ENCODE results near the gene ARMH3. TPM values are rescaled to one million over a fixed set of nuclear protein-coding genes. Genes with fewer than 3 reads are reported as not detected.
A peak's percentile ranks its signal among the peaks of the same experiment; 100 is the strongest.

Gene ARMH3
- polyA plus RNA-seq, 1 experiment, result 19.8 TPM

DNA sequence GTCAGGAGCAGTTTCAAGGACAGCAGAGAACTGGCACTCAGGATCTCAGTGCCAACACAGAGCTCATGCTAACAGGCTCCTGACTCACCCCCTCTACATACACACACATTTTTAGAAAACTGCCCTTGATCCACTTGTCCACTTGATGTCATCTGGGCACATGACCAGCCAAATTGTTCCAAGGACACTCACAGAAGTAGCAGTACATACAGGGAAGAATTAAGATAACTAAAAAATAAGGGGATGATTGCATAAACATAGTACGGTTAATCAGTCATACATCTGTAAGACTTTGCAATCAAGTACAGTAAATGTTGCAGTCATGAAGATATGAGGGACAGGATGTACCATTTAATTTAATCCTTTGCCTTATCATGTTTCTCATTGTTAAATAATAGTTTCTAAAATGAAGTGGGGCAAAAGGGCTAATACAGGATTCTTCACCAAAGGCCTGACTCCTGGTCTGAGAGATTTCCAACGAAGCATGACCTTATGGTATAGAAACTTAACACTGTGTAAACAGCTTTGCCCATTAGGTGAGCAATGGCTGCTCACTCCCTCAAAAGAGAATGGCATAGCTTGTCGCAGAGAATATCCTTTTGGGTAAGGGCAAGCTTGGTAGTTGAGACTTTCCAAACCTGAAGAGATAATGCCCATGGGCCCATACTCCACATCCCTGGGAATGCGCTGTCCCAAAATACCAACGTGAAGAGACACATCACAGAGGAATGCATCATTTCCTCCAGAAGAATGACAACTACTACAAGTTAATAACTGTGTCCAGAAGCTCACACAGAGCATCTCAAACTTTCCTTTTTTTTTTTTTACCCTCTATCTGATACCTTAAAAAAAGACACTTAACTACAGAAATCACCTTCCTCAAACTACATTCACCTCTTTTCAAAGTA is 94.1 kb downstream of the ARMH3 start:
- CTCF ChIA-PET, result interaction anchor here (1.0 to 1.7 kb wide), 5 partner anchors 48 to 181 kb away, joined by 3 to 7 read pairs (median 4); no protein-coding TSS in a partner anchor
- Histone ChIP-seq H3K4me3 (ENCODE audit: low read depth, low read length) (no peak overlapping the region), H3K27ac (ENCODE audit: low read depth, low read length) (no peak overlapping the region), H3K27me3 (ENCODE audit: control insufficient read depth, insufficient read depth, low read length) (no peaks in the 10 kb centered on the region), H3K9me3 (ENCODE audit: control insufficient read depth, insufficient read depth, low read length) (no peaks in the 10 kb centered on the region)
- TF ChIP-seq, protein P1, sequence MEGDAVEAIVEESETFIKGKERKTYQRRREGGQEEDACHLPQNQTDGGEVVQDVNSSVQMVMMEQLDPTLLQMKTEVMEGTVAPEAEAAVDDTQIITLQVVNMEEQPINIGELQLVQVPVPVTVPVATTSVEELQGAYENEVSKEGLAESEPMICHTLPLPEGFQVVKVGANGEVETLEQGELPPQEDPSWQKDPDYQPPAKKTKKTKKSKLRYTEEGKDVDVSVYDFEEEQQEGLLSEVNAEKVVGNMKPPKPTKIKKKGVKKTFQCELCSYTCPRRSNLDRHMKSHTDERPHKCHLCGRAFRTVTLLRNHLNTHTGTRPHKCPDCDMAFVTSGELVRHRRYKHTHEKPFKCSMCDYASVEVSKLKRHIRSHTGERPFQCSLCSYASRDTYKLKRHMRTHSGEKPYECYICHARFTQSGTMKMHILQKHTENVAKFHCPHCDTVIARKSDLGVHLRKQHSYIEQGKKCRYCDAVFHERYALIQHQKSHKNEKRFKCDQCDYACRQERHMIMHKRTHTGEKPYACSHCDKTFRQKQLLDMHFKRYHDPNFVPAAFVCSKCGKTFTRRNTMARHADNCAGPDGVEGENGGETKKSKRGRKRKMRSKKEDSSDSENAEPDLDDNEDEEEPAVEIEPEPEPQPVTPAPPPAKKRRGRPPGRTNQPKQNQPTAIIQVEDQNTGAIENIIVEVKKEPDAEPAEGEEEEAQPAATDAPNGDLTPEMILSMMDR (IDR thresholded peaks at IDR 0.05; ENCODE audit: low read depth, low read length), result no peak
- DNase-seq (ENCODE audit: low read depth, low spot score), result no peak
- POLR2A ChIA-PET, result no interaction called here

DNA sequence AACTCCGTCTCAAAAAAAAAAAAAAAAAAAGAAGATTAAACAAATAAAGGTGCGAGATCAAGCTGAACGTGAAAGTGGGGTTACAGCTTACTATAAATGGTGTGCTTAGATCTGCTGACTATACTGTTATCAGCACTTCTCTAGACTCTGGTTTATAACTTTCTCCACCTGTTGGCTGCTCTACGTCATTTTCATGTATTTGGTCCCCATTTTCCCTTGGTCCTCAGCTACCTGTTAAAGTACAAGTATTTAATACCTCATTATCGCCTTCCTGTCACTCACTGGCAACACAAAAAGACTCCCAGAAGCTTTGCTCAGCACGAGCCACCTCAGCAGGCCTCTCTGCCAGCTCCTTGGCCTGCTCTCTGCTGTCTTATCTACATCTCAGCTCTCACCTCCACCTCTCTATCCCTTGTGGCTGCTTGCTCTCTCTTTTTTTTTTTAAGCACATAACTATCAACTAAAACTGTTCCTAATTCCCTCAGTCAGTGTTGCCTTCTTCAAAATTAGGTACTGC is 95.0 kb downstream of the ARMH3 start:
- Histone ChIP-seq H3K27ac (ENCODE audit: low read depth, low read length) (no peak overlapping the region), H3K9me3 (ENCODE audit: control insufficient read depth, insufficient read depth, low read length) (no peaks in the 10 kb centered on the region), H3K4me3 (ENCODE audit: low read depth, low read length) (no peak overlapping the region), H3K27me3 (ENCODE audit: control insufficient read depth, insufficient read depth, low read length) (no peaks in the 10 kb centered on the region)
- no peak for DNase-seq (ENCODE audit: low read depth, low spot score)
- CTCF ChIA-PET, result interaction anchor here (0.6 to 1.7 kb wide), 3 partner anchors 71 to 399 kb away, joined by 3 to 4 read pairs (median 3); no protein-coding TSS in a partner anchor
- TF ChIP-seq, protein P1 (IDR thresholded peaks at IDR 0.05; ENCODE audit: low read depth, low read length), result no peak
- POLR2A ChIA-PET, result no interaction called here

DNA sequence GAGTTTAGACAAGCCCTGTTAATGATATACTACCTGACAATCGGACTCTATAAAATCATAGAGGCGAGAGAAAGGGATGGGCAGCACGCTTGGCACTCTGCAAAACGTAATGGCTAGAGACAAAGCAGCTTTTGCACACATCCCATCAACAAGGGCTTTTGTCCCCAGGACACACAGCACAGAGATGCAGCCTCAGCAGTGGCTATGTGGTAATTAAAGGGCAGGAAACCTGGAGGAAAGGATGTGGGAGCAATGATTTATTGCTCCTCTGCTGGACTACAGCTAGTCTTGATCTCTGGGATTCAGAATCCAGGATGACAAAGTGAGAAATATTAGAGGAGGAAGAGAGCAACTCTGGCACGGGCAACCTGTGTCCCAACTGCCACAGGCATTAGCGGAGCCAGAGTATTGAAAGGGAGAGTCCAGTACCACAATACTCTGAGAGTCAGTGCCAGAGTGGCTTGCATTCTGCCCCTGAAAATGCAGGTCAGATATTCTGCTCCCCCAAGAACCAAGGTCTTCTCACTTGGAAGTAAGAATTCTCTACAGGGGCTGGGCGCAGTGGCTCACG is 96.5 kb downstream of the ARMH3 start:
- ChIA-PET CTCF (interaction anchor here (1.2 to 1.7 kb wide), 2 partner anchors 122 to 124 kb away, joined by 3 to 4 read pairs; no protein-coding TSS in a partner anchor), POLR2A (no interaction called here)
- no peaks in the 10 kb centered on the region for H3K27me3 ChIP-seq (ENCODE audit: control insufficient read depth, insufficient read depth, low read length)
- DNase-seq (ENCODE audit: low read depth, low spot score), result no peak
- no peaks in the 10 kb centered on the region for H3K9me3 ChIP-seq (ENCODE audit: control insufficient read depth, insufficient read depth, low read length)
- H3K4me3 ChIP-seq (ENCODE audit: low read depth, low read length), result no peak overlapping the region
- peak overlapping the region; percentile 31 for H3K27ac ChIP-seq (ENCODE audit: low read depth, low read length)
- TF ChIP-seq, protein P1 (IDR thresholded peaks at IDR 0.05; ENCODE audit: low read depth, low read length), result no peak

DNA sequence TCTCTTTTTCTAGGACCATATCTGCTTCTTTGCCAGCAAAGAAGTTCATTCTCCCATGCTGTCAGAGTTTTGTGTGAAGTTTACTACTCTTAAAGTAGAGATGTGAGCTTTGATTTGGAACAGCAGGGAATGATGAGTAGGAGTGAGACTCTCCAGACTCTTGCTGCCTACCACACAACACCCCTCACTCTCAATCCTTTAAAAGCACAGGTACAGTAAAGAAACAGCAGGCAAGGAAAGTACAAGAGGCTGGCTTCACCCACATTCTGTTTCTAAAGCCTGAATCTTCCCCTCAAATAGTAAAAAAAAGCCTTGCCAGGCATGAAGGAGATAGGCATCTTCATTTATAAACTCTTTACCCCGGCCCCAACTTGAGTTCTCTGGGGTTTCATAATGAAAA is 97.3 kb downstream of the ARMH3 start:
- DNase-seq (ENCODE audit: low read depth, low spot score), result no peak
- Histone ChIP-seq H3K27me3 (ENCODE audit: control insufficient read depth, insufficient read depth, low read length) (no peaks in the 10 kb centered on the region), H3K4me3 (ENCODE audit: low read depth, low read length) (no peak overlapping the region), H3K9me3 (ENCODE audit: control insufficient read depth, insufficient read depth, low read length) (no peaks in the 10 kb centered on the region), H3K27ac (ENCODE audit: low read depth, low read length) (no peak overlapping the region)
- TF ChIP-seq, protein P1 (IDR thresholded peaks at IDR 0.05; ENCODE audit: low read depth, low read length), result no peak
- CTCF ChIA-PET, result interaction anchor here (1.2 kb wide), 1 partner anchor 122 kb away, joined by 3 read pairs; no protein-coding TSS in a partner anchor
- POLR2A ChIA-PET, result no interaction called here
